HEK293 (cell line): Measurements from ENCODE around the gene UPB1.

ENCODE experiments used
- CTCF ChIA-PET: fragments of 350-600 bp; formaldehyde crosslinking; extraction: SDS; loops from one replicate; lab custom pipeline; 2021; ENCODE audit warnings: antibody characterized with exemption; lab: Yijun Ruan, JAX
- POLR2A ChIA-PET: fragments of 300-600 bp; formaldehyde crosslinking; extraction: SDS; loops from one replicate; lab custom pipeline; 2020; ENCODE audit warnings: antibody characterized with exemption, inconsistent platforms; lab: Yijun Ruan, JAX
- H3K27ac ChIP-seq: fragments of 200-500 bp; sonication (Bioruptor generic); 2 replicates; pipeline ENCODE4 v1.5.1; 2014; ENCODE audit warnings: low read depth, low read length, control low read depth, inconsistent platforms; ENCODE audit errors: extremely low read depth
- H3K36me3 ChIP-seq, 2 experiments: fragments of 200-500 bp in 1 of 2; sonication (Bioruptor generic) in 1 of 2; 1 replicate in 1 of 2; 2 replicates in 1 of 2; pipeline ENCODE4 v1.5.1; 2014 to 2017; ENCODE audit warnings: inconsistent platforms in 2 of 2, low read length in 2 of 2; ENCODE audit not compliant: control insufficient read depth in 2 of 2, insufficient read depth in 1 of 2
- H3K4me1 ChIP-seq: fragments of 200-500 bp; sonication (Bioruptor generic); 2 replicates; pipeline ENCODE4 v1.5.1; 2014; ENCODE audit warnings: mild to moderate bottlenecking, low read length, inconsistent platforms; ENCODE audit not compliant: control insufficient read depth, insufficient read depth
- H3K4me3 ChIP-seq: 2 replicates; pipeline ENCODE4 v1.5.1; 2011; ENCODE audit warnings: low read depth, mild to moderate bottlenecking, control low read depth, low read length, moderate library complexity
- H3K9me3 ChIP-seq: fragments of 200-500 bp; sonication (Bioruptor generic); 2 replicates; pipeline ENCODE4 v1.5.1; 2014; ENCODE audit warnings: low read depth, low read length, inconsistent platforms; ENCODE audit not compliant: control insufficient read depth, insufficient read depth
- HOXC10 ChIP-seq: sonication (generic); formaldehyde crosslinking; IDR thresholded peaks from 2 replicates; pipeline ENCODE4 v1.8.1; 2023; ENCODE audit warnings: mild to moderate bottlenecking, missing genetic modification reagents
- MYNN ChIP-seq: fragments of 450-650 bp; formaldehyde crosslinking; IDR thresholded peaks from 2 replicates; pipeline ENCODE4 v1.5.1; 2016; ENCODE audit warnings: missing biosample characterization, missing genetic modification characterization, borderline replicate concordance
- OVOL3 ChIP-seq: fragments of 450-650 bp; formaldehyde crosslinking; IDR thresholded peaks from 2 replicates; pipeline ENCODE4 v1.5.1; 2016; ENCODE audit warnings: missing biosample characterization, missing genetic modification characterization
- PRDM1 ChIP-seq: fragments of 450-650 bp; formaldehyde crosslinking; IDR thresholded peaks from 2 replicates; pipeline ENCODE4; 2016; ENCODE audit warnings: missing biosample characterization, missing genetic modification characterization
- REPIN1 ChIP-seq: fragments of 450-650 bp; formaldehyde crosslinking; IDR thresholded peaks from 2 replicates; pipeline ENCODE4 v1.5.1; 2017; ENCODE audit warnings: missing biosample characterization, missing genetic modification characterization, low read depth
- ZBTB17 ChIP-seq: fragments of 450-650 bp; formaldehyde crosslinking; IDR thresholded peaks from 2 replicates; pipeline ENCODE4 v1.5.1; 2016; ENCODE audit warnings: missing biosample characterization, missing genetic modification characterization
- ZBTB48 ChIP-seq: fragments of 450-650 bp; formaldehyde crosslinking; IDR thresholded peaks from 2 replicates; pipeline ENCODE4 v1.5.1; 2016; ENCODE audit warnings: missing biosample characterization, missing genetic modification characterization
- ZBTB7A ChIP-seq: fragments of 450-650 bp; formaldehyde crosslinking; IDR thresholded peaks from 2 replicates; pipeline ENCODE4 v1.5.1; 2016; ENCODE audit warnings: low read depth, missing biosample characterization, missing genetic modification characterization
- ZIC2 ChIP-seq: fragments of 450-650 bp; formaldehyde crosslinking; IDR thresholded peaks from 2 replicates; pipeline ENCODE4 v1.5.1; 2016; ENCODE audit warnings: missing biosample characterization, missing genetic modification characterization
- ZNF184 ChIP-seq: fragments of 450-650 bp; IDR thresholded peaks from 2 replicates; pipeline ENCODE4 v1.5.1; 2018; ENCODE audit warnings: missing biosample characterization, mild to moderate bottlenecking, missing genetic modification characterization
- ZNF239 ChIP-seq: fragments of 450-650 bp; formaldehyde crosslinking; IDR thresholded peaks from 2 replicates; pipeline ENCODE4 v1.5.1; 2016; ENCODE audit warnings: missing biosample characterization, missing genetic modification characterization
- ZNF24 ChIP-seq: fragments of 450-650 bp; formaldehyde crosslinking; IDR thresholded peaks from 2 replicates; pipeline ENCODE4 v1.5.1; 2016; ENCODE audit warnings: missing biosample characterization, missing genetic modification characterization
- ZNF350 ChIP-seq: fragments of 450-650 bp; formaldehyde crosslinking; IDR thresholded peaks from 2 replicates; pipeline ENCODE4 v1.5.0; 2017; ENCODE audit warnings: missing biosample characterization, mild to moderate bottlenecking, missing genetic modification characterization
- ZNF354C ChIP-seq: fragments of 450-650 bp; formaldehyde crosslinking; IDR thresholded peaks from 2 replicates; pipeline ENCODE4 v1.5.1; 2016; ENCODE audit warnings: missing biosample characterization, missing genetic modification characterization, low read depth, borderline replicate concordance
- ZNF416 ChIP-seq: fragments of 450-650 bp; formaldehyde crosslinking; IDR thresholded peaks from 2 replicates; pipeline ENCODE4 v1.5.1; 2016; ENCODE audit warnings: missing biosample characterization, missing genetic modification characterization
- ZNF555 ChIP-seq: fragments of 450-650 bp; formaldehyde crosslinking; conservative IDR thresholded peaks from 2 replicates; pipeline ENCODE4 v1.5.1; 2017; ENCODE audit warnings: missing biosample characterization, mild to moderate bottlenecking, missing genetic modification characterization, inconsistent platforms
- ZNF558 ChIP-seq: fragments of 450-650 bp; formaldehyde crosslinking; IDR thresholded peaks from 2 replicates; pipeline ENCODE4 v1.5.1; 2016; ENCODE audit warnings: missing biosample characterization, missing genetic modification characterization
- ZNF600 ChIP-seq: fragments of 450-650 bp; formaldehyde crosslinking; IDR thresholded peaks from 2 replicates; pipeline ENCODE4 v1.5.1; 2016; ENCODE audit warnings: missing biosample characterization, missing genetic modification characterization
- ZNF654 ChIP-seq: fragments of 450-650 bp; formaldehyde crosslinking; IDR thresholded peaks from 2 replicates; pipeline ENCODE4 v1.5.1; 2016; ENCODE audit warnings: low read depth, missing biosample characterization, missing genetic modification characterization
- ZNF660 ChIP-seq: fragments of 450-650 bp; IDR thresholded peaks from 2 replicates; pipeline ENCODE4 v1.5.1; 2018; ENCODE audit warnings: missing biosample characterization, mild to moderate bottlenecking, missing genetic modification characterization
- ZNF701 ChIP-seq: fragments of 450-650 bp; formaldehyde crosslinking; IDR thresholded peaks from 2 replicates; pipeline ENCODE4 v1.5.1; 2016; ENCODE audit warnings: missing biosample characterization, missing genetic modification characterization
- ZSCAN23 ChIP-seq: fragments of 450-650 bp; formaldehyde crosslinking; IDR thresholded peaks from 2 replicates; pipeline ENCODE4 v1.5.1; 2016; ENCODE audit warnings: missing biosample characterization, missing genetic modification characterization
- TF ChIP-seq, protein P1 (sequence below): fragments of 450-650 bp; formaldehyde crosslinking; IDR thresholded peaks from 2 replicates; pipeline ENCODE4 v1.5.1; 2016; ENCODE audit warnings: missing biosample characterization, missing genetic modification characterization
- TF ChIP-seq, protein P2 (sequence below): fragments of 450-650 bp; formaldehyde crosslinking; IDR thresholded peaks from 2 replicates; pipeline ENCODE4 v1.5.1; 2017; ENCODE audit warnings: missing biosample characterization, missing genetic modification characterization
- TF ChIP-seq, protein P3 (sequence below): fragments of 450-650 bp; formaldehyde crosslinking; IDR thresholded peaks from 2 replicates; pipeline ENCODE4 v1.5.1; 2017; ENCODE audit warnings: missing biosample characterization, missing genetic modification characterization
- TF ChIP-seq, protein P4 (sequence below): fragments of 450-650 bp; formaldehyde crosslinking; IDR thresholded peaks from 2 replicates; pipeline ENCODE4 v1.5.1; 2016; ENCODE audit warnings: missing biosample characterization, missing genetic modification characterization
- TF ChIP-seq, protein P5 (sequence below): fragments of 450-650 bp; formaldehyde crosslinking; IDR thresholded peaks from 2 replicates; pipeline ENCODE4 v1.5.1; 2016; ENCODE audit warnings: missing biosample characterization, missing genetic modification characterization
- TF ChIP-seq, protein P6 (sequence below): fragments of 450-650 bp; IDR thresholded peaks from 2 replicates; pipeline ENCODE4 v1.5.1; 2018; ENCODE audit warnings: missing biosample characterization, mild to moderate bottlenecking, missing genetic modification characterization

The UPB1 gene

DNA sequence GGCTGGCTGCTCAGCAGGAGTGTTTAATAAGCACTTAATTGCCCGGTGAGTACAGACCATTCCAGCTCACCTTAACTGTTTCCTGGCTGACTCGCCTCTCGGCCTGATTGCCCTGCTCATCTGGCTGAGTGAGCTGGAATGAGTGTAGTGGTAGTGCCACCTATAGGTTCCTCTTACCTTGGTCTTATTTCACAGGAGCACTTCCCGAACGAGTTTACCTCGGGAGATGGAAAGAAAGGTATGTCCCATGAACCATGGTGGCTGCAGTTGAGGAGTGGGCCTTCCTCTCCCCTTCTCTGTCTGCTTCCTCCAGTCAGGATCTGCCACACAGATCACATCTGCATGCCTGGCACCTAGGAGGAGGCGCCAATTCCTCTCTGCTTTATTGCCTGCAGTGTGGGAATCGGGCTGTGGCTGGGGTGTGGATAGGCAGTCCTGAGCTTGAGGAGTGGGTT, 26.7 kb downstream of the UPB1 start:
- Histone ChIP-seq H3K36me3 (no peaks in the 10 kb centered on the region), H3K4me1 (peaks cover 7% of the 10 kb centered on the region; the same call in 1 of the 2 replicates), H3K9me3 (no peaks in the 10 kb centered on the region), H3K27ac (no peak overlapping the region), H3K4me3 (no peak overlapping the region)
- ChIA-PET POLR2A (interaction anchor here (1.0 to 1.3 kb wide), 2 partner anchors 33 to 251 kb away, joined by 3 to 4 read pairs; partner anchors contain the start of genes GUCD1 and SPECC1L), CTCF (interaction anchor here (0.6 to 4.6 kb wide), 31 partner anchors 8 to 1290 kb away, joined by 3 to 46 read pairs (median 4); no protein-coding TSS in a partner anchor)
- TF ChIP-seq, protein P1, sequence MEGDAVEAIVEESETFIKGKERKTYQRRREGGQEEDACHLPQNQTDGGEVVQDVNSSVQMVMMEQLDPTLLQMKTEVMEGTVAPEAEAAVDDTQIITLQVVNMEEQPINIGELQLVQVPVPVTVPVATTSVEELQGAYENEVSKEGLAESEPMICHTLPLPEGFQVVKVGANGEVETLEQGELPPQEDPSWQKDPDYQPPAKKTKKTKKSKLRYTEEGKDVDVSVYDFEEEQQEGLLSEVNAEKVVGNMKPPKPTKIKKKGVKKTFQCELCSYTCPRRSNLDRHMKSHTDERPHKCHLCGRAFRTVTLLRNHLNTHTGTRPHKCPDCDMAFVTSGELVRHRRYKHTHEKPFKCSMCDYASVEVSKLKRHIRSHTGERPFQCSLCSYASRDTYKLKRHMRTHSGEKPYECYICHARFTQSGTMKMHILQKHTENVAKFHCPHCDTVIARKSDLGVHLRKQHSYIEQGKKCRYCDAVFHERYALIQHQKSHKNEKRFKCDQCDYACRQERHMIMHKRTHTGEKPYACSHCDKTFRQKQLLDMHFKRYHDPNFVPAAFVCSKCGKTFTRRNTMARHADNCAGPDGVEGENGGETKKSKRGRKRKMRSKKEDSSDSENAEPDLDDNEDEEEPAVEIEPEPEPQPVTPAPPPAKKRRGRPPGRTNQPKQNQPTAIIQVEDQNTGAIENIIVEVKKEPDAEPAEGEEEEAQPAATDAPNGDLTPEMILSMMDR, result peak; percentile 85
- no peak for TF ChIP-seq ZBTB7A (tag by site-specific recombination)
- TF ChIP-seq ZNF350, result no peak
- TF ChIP-seq ZIC2 (tag by site-specific recombination), result 0 out of 2 replicates have a peak, but pooled peaks have one; percentile 34
- peak; percentile 73 for TF ChIP-seq ZBTB17 (tag by site-specific recombination)
- TF ChIP-seq ZNF701, result no peak
- TF ChIP-seq, protein P2, sequence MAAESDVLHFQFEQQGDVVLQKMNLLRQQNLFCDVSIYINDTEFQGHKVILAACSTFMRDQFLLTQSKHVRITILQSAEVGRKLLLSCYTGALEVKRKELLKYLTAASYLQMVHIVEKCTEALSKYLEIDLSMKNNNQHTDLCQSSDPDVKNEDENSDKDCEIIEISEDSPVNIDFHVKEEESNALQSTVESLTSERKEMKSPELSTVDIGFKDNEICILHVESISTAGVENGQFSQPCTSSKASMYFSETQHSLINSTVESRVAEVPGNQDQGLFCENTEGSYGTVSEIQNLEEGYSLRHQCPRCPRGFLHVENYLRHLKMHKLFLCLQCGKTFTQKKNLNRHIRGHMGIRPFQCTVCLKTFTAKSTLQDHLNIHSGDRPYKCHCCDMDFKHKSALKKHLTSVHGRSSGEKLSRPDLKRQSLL, result no peak
- TF ChIP-seq, protein P3, sequence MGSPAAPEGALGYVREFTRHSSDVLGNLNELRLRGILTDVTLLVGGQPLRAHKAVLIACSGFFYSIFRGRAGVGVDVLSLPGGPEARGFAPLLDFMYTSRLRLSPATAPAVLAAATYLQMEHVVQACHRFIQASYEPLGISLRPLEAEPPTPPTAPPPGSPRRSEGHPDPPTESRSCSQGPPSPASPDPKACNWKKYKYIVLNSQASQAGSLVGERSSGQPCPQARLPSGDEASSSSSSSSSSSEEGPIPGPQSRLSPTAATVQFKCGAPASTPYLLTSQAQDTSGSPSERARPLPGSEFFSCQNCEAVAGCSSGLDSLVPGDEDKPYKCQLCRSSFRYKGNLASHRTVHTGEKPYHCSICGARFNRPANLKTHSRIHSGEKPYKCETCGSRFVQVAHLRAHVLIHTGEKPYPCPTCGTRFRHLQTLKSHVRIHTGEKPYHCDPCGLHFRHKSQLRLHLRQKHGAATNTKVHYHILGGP (tag by site-specific recombination), result no peak
- TF ChIP-seq ZNF558 (tag by site-specific recombination), result no peak
- no peak for TF ChIP-seq ZSCAN23 (tag by site-specific recombination)
- TF ChIP-seq ZNF24 (tag by site-specific recombination), result no peak
- TF ChIP-seq, protein P4, sequence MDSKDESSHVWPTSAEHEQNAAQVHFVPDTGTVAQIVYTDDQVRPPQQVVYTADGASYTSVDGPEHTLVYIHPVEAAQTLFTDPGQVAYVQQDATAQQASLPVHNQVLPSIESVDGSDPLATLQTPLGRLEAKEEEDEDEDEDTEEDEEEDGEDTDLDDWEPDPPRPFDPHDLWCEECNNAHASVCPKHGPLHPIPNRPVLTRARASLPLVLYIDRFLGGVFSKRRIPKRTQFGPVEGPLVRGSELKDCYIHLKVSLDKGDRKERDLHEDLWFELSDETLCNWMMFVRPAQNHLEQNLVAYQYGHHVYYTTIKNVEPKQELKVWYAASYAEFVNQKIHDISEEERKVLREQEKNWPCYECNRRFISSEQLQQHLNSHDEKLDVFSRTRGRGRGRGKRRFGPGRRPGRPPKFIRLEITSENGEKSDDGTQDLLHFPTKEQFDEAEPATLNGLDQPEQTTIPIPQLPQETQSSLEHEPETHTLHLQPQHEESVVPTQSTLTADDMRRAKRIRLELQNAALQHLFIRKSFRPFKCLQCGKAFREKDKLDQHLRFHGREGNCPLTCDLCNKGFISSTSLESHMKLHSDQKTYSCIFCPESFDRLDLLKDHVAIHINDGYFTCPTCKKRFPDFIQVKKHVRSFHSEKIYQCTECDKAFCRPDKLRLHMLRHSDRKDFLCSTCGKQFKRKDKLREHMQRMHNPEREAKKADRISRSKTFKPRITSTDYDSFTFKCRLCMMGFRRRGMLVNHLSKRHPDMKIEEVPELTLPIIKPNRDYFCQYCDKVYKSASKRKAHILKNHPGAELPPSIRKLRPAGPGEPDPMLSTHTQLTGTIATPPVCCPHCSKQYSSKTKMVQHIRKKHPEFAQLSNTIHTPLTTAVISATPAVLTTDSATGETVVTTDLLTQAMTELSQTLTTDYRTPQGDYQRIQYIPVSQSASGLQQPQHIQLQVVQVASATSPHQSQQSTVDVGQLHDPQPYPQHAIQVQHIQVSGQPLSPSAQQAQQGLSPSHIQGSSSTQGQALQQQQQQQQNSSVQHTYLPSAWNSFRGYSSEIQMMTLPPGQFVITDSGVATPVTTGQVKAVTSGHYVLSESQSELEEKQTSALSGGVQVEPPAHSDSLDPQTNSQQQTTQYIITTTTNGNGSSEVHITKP, result peak; percentile 77
- peak; percentile 60 for TF ChIP-seq ZNF600 (tag by site-specific recombination)
- no peak for TF ChIP-seq ZNF555
- no peak for TF ChIP-seq MYNN
- TF ChIP-seq ZNF354C (tag by site-specific recombination), result no peak
- no peak for TF ChIP-seq ZBTB48 (tag by site-specific recombination)
- no peak for TF ChIP-seq ZNF239 (tag by site-specific recombination)
- TF ChIP-seq ZNF416 (tag by site-specific recombination), result no peak
- TF ChIP-seq OVOL3 (tag by site-specific recombination), result no peak
- TF ChIP-seq, protein P5, sequence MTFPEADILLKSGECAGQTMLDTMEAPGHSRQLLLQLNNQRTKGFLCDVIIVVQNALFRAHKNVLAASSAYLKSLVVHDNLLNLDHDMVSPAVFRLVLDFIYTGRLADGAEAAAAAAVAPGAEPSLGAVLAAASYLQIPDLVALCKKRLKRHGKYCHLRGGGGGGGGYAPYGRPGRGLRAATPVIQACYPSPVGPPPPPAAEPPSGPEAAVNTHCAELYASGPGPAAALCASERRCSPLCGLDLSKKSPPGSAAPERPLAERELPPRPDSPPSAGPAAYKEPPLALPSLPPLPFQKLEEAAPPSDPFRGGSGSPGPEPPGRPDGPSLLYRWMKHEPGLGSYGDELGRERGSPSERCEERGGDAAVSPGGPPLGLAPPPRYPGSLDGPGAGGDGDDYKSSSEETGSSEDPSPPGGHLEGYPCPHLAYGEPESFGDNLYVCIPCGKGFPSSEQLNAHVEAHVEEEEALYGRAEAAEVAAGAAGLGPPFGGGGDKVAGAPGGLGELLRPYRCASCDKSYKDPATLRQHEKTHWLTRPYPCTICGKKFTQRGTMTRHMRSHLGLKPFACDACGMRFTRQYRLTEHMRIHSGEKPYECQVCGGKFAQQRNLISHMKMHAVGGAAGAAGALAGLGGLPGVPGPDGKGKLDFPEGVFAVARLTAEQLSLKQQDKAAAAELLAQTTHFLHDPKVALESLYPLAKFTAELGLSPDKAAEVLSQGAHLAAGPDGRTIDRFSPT, result no peak
- TF ChIP-seq ZNF654 (tag by site-specific recombination), result peak; percentile 85
- TF ChIP-seq PRDM1 (tag by site-specific recombination), result no peak
- TF ChIP-seq REPIN1 (tag by site-specific recombination), result no peak
- peak; percentile 96 for TF ChIP-seq ZNF660 (tag by site-specific recombination)
- TF ChIP-seq, protein P6, sequence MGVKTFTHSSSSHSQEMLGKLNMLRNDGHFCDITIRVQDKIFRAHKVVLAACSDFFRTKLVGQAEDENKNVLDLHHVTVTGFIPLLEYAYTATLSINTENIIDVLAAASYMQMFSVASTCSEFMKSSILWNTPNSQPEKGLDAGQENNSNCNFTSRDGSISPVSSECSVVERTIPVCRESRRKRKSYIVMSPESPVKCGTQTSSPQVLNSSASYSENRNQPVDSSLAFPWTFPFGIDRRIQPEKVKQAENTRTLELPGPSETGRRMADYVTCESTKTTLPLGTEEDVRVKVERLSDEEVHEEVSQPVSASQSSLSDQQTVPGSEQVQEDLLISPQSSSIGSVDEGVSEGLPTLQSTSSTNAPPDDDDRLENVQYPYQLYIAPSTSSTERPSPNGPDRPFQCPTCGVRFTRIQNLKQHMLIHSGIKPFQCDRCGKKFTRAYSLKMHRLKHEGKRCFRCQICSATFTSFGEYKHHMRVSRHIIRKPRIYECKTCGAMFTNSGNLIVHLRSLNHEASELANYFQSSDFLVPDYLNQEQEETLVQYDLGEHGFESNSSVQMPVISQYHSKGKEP, result no peak
- TF ChIP-seq HOXC10 (CRISPR knock-in tag), result no peak
- no peak for TF ChIP-seq ZNF184 (tag by site-specific recombination)
